ENCODE measurements around the gene TAF1C.
"Not testable (repeated sequence)": the region's sequence is repeated elsewhere in the genome, so short reads cannot be mapped to it uniquely, and the experiment has no call there.

Gene TAF1C

DNA sequence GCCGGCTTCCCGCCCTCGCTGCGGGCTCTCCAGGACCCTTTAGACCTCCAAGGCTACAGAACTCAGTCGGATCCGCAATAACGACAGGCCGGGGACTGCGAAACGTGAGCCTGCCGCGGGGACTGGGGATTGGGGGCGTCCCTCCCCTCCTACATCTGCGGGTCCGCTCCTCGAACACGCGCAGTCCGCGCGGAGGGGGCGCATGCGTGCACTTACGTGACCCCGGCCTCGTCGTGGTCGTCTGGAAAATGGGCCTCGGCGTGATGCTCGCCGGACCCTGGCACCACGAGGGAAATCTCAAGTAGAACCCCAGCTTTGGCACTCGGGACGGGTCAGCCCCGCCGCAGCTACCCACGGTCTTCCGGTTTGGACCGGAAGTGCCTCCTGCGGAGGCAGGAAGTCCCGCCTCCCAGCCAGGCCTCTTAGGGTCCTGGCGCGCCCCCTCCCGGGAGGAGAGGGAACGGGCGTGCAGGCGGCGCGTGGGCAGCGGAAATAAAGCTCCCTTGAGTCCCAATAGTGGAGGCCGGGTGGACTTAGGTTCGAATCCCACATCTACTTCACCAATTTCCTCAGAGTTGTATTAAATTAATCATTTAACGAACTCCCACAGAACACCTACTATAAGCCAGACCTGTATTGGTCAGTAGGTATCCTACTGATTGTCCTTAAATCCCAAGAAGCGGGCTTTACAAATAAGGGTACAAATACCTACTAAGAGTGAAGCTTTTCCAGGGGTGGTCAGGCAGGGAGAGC, at the start of gene TAF1C:
TSS of gene TAF1C (minus strand) at position 373 of the 753 bp plus-strand sequence. CDS start 2,069 bp downstream, outside the sequence.
- DNase-seq (ENCODE audit: low spot score): peak; percentile 92

DNA sequence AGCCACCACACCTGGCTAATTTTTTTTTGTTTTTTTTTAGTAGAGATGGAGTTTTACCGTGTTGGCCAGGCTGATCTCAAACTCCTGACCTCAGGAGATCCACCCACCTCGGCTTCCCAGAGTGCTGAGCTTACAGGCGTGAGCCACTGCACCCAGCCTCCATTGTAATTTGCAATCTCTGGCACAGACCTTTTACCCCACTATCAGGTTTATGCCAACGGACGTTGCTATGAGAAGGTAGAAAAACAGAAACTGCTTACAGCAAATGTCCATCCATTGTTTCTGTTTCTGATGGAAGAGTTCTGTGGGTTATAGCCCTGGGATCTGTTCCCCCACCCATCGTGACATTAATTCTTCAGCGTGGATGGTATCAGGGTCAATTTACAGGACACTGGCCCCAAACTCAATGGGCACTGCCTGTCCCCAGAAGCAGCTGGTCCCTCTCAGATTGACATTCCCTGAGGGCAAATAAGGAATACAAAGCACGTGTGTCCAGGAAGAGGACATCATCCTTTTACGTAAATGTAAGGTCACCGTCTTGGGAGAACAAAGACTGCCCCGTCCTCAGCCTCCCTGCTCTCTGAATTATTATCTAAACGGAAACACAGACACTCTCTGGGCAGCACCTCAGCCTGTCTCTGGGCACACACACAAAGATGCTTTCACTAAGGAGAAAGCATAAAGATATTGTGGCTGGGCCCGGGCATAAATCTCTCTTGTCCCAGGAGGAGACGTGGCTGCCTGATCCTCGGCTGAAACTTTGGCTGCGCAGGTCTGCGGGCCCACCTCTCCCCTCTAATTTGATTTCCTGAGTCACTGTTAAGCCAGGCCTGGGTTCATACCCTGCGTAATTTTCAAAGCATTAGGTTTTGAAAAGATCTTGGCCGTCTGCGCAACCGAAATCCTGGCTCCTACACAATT, 47.7 kb upstream of the TAF1C start:
- DNase-seq (ENCODE audit: low spot score): no peak

DNA sequence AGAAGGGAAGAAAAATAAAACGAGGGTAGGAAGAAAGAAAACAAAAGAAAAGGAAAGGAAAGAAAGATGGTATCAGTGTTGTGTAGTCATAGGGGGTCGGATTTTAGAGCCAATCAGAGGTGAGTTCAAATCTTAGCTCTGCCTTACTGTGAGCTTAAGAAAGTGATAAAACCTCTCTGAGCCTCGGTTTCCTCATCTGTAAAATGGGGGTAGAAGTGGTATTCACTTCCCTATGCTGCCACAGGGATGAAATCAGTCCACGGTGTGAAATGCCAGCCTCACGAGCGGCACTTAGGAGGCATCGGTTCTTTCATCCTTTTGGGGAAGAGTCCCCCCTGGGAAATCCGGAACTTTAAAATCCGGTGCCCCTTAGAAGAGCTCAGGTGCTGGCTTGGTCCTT, 46.9 kb upstream of the TAF1C start:
- no peak for DNase-seq (ENCODE audit: low spot score)

DNA sequence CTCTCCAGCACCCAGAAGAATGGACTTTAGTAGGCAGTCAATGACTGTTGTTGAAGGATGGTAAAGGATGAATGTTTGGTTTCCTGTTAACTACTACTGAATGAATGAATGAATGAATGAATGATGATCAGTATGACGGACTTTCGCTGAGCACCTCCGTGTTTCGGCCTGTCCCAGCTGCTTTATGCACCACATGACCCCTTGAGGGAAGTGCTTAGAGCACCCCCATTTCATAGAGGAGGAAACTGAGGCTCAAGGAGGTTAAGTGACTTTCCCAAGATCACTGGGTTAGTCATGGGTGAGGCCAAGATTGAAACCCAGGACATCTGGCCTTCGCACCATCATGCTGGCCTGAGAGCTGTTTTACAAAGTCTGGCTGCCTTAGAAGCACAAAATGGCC, 46.1 kb upstream of the TAF1C start:
- no peak for DNase-seq (ENCODE audit: low spot score)

DNA sequence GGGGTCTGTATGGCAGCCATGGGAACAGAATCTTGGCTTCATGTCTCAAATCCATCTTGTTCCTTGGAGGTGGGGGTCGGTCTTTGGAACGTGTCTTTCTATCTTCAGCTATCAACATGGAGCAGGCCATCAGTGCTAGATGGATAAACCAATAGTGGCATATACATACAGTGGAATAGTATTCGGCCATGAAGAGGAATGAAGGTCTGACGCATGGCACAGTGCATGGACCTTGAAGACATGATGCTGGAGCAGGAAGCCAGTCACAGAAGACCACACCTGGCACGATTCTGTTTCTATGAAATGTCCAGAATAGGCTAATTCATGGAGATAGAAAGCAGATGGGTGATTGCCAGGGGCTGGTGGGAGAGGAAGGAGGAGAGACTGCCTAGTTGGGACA, 45.2 kb upstream of the TAF1C start:
- no peak for DNase-seq (ENCODE audit: low spot score)

- no peak for DNase-seq (ENCODE audit: low spot score)
These were observed 42.6 kb upstream of the TAF1C start for GRCh38 chr16:84229471-84229870.

DNA sequence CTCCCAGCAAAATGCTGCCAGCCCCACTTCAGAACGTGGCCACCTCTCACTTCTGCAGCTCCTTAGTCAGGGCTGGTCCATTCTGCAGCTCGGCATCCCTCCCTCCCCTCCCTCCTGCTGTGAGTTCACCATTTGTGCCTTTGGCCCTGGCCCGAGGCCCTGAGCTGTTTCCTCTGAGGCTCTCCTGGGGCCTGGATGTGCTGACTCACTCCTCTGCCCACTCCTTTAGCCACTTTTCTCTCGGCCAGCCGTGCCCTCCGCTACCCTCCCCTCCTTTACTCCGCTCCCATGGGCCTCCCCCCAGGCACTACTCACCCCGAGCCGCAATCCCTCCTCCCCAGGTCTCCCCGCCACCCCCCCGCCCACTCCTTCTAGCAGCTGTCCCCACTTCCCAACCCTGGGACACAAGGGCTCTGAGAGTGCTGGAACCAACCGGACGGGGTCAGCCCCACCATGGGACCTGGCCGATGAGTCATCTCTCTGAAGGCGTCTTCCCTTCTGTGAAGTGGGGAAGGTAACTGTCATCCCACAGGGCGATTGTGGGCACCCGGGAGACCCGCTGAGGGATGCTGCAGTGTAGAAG, 41.5 kb upstream of the TAF1C start:
- DNase-seq (ENCODE audit: low spot score): no peak

GRCh38 chr16:84227548-84227947, 40.7 kb upstream of the TAF1C start:
- no peak for DNase-seq (ENCODE audit: low spot score)

DNA sequence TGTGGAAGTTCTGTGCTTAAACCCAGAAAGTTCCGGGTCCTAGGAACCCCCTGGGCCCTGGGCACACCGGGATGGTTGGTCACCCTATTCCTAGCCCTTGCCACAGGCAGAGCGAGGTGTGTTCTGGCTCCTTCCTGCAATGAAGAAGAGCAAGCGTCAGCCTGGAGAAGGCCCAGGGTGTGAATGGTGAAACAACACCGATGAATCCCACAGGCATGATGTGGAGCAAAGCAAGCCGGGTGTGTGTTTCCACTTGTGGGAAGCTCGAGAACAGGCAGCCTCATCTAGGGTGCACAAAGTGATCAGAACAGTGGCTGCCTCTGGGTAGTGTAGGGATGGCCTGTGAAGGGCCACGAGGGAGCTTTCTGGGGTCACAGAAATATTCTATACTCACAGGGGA, 39.2 kb upstream of the TAF1C start:
- DNase-seq (ENCODE audit: low spot score): no peak

DNA sequence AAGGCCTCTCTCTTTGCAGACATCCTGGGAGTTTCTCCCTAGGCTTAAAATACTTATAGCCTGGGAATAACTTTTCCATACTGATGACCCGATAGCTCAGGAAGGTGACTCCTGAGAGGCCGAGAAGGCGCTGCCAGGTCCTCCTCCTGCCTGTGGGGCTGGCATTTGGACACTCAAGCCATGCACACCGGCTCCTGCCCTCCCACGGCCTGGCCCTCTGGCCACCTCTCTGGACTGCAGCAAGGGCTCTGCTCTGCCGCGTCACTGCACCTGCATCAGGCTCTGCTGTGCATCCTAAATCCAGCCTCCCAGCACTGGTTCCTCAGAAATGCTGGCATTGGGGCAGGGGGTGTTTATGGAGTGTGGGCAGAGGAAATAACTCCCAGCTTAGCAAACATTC, 38.7 kb upstream of the TAF1C start:
- DNase-seq (ENCODE audit: low spot score): no peak

DNA sequence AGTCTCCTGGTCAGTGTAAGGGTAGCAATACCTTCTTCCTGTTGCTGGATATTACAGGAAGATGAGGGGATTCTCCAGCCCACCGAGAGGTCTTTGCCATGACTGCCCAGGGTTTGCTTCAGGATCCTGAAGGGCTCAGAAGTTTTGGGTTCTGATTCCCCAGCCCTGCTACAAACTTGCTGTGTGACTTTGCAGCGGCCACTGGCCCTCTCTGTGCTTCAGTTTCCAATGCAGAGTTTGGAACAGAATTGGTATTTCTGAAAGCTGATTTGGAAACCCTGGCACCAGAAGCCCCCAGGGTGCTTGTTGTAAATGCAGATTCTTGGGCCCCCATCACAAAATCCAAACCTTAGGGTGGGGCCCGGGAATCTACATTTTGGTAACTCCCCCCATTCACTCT, 38.3 kb upstream of the TAF1C start:
- no peak for DNase-seq (ENCODE audit: low spot score)

DNA sequence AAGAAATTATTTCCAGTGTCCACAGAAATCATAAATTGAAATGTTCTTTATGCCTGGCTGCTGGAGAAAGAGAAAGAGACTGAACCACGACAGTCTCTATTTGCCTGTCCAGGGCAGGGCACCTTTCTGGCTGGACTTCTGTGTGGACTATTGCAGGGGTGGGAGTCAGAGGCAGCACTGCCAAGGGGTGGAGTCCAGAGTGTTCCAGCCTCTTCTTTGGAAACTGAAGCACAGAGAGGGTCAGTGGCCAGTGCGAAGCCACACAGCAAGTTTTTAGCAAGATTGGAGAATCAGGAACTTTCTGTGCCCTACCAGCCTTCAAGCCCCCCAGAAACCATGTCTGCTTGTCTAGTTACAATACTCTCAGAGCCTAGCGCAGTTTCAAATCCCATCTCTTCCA, 37.7 kb upstream of the TAF1C start:
- DNase-seq (ENCODE audit: low spot score): no peak

- no peak for DNase-seq (ENCODE audit: low spot score)
These were observed 36.6 kb upstream of the TAF1C start for GRCh38 chr16:84223456-84223855.

GRCh38 chr16:84220851-84221250, 34.0 kb upstream of the TAF1C start:
- no peak for DNase-seq (ENCODE audit: low spot score)

GRCh38 chr16:84218956-84219355, 32.1 kb upstream of the TAF1C start:
- DNase-seq (ENCODE audit: low spot score): no peak

DNA sequence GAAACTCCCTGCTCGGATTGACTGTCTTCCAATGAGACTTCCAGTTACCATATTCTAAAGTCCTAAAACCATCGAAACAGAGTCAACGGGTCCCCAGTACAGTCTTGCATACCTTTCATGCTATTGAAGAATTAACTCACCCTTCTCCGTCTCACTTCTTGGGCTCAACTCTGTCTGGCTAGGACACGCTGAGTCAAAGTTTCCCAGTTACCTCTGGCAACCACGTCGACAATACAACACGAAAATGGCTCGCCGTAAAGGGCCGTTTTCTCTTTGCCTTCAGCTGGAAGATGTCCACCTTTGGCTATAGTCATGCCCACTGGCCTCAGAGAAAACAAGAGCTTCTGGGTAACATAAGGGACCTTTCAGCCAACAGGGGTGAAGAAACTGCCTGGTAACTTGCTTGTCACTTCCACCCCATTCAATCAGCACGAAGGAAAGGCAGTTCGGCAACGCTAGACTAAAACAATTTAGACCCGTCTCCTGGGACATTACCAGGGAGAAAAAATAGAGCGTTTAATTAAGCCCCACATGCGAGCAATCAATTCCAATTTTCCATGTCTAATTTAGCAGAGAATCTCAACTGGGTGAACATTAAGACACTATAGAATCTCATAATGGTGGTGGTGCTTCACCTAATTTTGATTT, 31.4 kb upstream of the TAF1C start:
- DNase-seq (ENCODE audit: low spot score): no peak

- DNase-seq (ENCODE audit: low spot score): not testable (repeated sequence)
These were observed 29.3 kb upstream of the TAF1C start for GRCh38 chr16:84216144-84216543.

- DNase-seq (ENCODE audit: low spot score): no peak
These were observed 28.7 kb upstream of the TAF1C start for GRCh38 chr16:84215531-84215930.

GRCh38 chr16:84214451-84215066, 27.7 kb upstream of the TAF1C start:
- DNase-seq (ENCODE audit: low spot score): no peak

DNA sequence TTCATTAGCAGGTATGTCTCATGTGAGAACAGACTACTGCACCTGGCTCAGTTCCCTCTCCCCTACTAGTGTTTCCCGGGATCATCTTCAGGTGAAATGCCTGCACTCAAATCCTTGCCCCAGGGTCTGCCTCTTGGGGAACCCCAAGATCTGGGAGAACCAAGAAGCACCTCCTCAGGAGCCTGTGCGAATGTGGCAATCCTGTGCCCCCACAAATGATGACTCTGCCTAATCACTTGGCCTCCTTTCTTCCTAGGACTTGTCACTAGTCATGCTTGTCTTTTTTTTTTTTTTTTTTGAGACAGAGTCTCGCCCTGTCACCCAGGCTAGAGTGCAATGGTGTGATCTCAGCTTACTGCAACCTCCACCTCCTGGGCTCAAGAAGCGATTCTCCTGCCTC, 25.8 kb upstream of the TAF1C start:
- DNase-seq (ENCODE audit: low spot score): no peak

GRCh38 chr16:84212154-84212553, 25.3 kb upstream of the TAF1C start:
- no peak for DNase-seq (ENCODE audit: low spot score)

- DNase-seq (ENCODE audit: low spot score): no peak
These were observed 23.1 kb upstream of the TAF1C start for GRCh38 chr16:84209989-84210388.

Measured in cerebellar cortex (tissue), 1 donor.